NCI-H1092 treated with DMSO at 0.1 percent for 48 hours (cell line): Measurements from ENCODE around the gene MRPS5.

Experiments
- DNase-seq: peaks from one replicate; lab custom pipeline; 2025; lab: John Stamatoyannopoulos, UW

Gene MRPS5

DNA sequence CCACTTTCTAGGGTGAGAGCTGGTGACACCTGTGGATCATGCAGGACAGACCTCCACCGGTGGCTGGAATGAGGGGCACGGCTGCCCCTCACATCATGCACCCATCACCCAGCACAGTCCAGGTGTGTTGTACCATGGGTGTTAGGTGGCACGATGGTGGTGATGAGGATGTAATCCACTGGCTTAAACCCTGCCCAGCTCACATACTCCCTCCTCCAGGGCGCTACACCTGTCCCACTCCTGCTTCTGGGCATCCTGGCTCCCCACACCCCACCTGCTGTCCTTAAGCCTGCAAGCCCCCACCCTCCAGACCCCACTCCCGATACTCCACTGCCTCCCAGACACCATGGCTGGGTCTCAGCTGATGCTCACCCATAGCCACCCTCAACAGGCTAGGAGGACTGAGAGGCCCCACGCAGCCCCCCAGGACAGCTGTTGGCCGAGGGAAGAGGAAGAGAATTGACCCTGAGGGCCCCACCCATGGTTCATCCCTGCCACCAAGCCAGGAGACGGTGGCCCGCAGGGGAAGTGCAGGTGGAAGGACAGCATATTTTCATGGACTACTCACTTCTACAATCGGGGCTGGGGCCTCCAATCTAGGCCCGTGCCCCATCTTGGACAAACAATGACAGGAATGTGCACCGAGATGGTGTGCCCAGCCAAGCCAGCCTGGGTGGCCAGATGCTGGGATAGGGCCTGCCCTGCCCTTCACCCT is 61.8 kb downstream of the MRPS5 start:
- no peak for DNase-seq

GRCh38 chr2:95058989-95059641 is 62.5 kb downstream of the MRPS5 start:
- no peak for DNase-seq

GRCh38 chr2:95058466-95058988 is 63.1 kb downstream of the MRPS5 start:
- no peak for DNase-seq

GRCh38 chr2:95057535-95058370 is 63.9 kb downstream of the MRPS5 start:
- no peak for DNase-seq

DNA sequence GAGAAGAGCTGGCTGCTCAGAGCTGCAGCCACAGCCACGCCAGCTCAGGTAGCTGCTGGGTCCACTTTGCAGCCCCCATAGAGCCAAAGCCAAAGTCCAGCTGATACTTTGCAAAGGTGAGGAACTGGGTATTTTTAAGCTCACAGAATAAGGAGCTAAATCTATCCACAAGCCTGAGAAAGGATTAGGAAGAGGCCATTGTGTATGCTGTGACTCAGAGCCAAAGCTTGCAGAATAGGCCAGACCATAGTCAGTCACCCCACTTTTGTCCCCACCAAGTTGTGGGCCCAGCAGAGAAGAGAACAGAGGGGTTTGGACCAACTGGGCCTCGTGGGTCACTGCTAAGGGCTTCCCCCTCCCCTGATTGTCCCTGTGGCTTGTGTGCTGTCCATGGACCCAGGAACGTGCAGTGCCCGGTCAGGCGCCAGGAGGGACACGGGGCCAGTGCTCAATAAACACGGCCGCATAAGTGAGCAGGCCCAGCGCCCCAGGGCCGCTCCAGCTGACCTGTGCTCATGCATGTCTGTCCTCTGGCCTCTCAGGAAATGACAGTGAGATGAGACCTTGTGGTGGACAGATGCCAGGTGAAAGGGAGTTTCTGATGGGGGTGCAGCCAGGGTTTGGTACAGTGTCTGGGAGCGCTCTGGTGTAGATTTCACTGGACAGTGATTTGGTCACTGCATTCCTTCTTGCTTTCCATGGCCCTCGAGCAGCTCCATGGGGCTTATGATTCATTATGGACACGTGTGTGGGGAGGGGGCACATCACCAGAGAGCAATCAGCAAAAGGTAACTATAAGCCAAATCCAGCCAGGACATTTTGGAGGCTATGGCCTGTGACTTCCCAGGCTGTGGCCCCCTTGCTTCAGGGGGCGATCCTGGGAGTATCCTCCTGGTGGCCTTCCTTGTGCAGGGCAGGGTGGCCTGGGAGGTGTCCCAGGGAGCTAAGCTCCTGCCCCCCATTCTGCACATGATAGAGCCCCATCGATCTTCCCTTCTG is 64.8 kb downstream of the MRPS5 start:
- DNase-seq: no peak

DNA sequence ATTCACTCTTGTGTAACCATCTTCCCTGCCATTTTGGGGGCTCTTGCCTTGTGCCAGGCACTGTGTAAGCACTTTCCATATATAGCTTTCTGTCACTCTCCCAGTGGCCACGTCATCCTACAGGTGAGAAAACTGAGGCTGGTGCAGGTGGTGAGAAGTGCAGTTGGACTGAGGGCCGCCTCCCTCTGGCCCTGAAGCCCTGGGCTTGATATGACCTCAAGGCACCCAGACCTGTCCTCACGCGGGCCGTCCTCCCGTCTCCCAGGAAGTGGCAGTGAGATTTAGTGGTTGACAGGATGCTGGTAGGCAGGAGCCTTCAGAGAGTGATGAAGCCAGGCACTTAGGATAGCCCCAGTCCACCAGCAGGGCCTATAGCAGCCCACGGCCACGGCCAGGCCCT is 65.6 kb downstream of the MRPS5 start:
- DNase-seq: no peak

GRCh38 chr2:95055262-95055661 is 66.3 kb downstream of the MRPS5 start:
- no peak for DNase-seq

DNA sequence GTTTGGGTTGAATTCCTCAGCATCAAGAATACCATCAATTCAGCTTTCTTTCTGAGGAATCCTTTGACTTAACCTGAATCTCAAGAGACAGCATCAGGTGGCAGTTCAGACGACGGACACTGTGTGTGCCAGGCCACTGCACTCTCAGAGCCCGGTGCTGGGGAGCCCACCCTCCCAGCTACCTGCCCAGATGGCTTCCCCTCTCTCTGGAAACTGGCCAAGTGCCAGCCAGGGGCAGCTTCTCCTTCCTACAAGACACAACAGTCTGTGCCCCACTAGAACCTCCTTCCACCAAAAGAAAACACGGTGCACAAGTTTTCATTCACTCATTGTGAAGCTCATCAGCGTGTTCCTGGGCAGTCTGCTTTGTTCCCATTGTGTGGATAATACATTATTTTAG is 67.6 kb downstream of the MRPS5 start:
- DNase-seq: no peak

DNA sequence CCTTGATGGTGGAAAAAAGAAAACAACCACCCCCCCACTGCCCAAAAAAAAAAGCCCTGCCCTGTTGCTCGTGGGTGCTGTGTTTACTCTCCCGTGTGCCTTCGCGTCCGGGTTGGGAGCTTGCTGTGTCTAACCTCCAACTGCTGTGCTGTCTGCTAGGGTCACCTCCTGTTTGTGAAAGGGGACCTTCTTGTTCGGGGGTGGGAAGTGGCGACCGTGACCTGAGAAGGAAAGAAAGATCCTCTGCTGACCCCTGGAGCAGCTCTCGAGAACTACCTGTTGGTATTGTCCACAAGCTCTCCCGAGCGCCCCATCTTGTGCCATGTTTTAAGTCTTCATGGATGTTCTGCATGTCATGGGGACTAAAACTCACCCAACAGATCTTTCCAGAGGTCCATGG is 68.1 kb downstream of the MRPS5 start:
- DNase-seq: no peak

GRCh38 chr2:95052804-95053479 is 68.7 kb downstream of the MRPS5 start:
- no peak for DNase-seq

DNA sequence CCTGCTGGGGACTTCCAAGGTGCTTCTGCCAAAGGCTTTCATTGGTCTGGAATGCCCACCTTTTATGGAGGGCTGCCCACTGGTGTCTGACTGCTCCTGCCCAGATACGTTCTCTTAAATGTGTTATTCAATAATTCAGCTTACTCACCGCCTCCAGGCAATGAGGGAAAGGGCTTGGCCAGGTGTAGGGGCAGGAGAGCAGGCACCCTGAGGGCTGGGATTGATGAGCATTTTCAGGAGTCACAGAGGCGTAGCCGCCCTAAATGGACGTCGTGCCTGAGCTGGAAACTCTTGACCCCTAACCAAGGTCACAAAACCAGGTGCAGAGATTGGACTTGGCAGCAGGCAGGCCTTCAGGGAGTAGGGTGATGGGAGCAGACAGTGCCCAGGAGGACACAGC is 69.3 kb downstream of the MRPS5 start:
- DNase-seq: no peak

DNA sequence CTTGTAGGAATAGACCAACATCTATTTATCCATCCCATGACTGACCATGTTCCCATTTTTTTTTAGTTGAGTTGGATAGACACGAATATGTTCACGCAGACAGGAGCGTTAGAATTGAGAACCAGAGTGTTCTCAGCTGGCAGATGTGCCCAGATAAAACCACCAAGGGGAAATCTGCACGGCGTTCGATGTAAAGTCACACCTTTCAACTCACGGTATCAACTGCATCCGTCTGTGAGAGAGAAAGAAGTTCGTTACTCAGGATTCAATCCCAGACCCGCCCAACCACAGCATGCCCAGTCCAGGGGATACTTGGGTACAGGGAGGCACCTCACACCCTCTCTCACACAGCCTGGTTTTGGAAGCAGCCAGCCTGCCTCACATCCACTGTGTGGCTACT is 70.0 kb downstream of the MRPS5 start:
- DNase-seq: no peak

- no peak for DNase-seq
These were observed 71.0 kb downstream of the MRPS5 start for GRCh38 chr2:95050385-95051300.

- no peak for DNase-seq
These were observed 71.6 kb downstream of the MRPS5 start for GRCh38 chr2:95049961-95050360.

DNA sequence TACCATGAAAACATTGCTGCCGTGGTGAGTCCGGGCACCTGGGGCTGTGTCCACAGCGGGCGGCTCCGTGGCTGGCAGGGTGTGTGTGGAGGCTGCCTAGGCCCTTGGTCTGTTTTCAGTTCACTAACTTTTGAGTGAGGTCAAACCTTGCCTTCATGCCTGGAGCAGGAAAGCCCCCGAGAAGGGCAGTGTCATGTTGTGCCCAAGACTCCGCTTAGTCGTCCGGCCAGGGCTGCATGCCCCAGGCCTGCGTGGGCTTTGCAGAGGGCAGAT is 72.0 kb downstream of the MRPS5 start:
- DNase-seq: no peak

- DNase-seq: no peak
These were observed 72.6 kb downstream of the MRPS5 start for GRCh38 chr2:95048825-95049682.

GRCh38 chr2:95047629-95048510 is 73.7 kb downstream of the MRPS5 start:
- no peak for DNase-seq
